Uterus (tissue), 4 donors: ENCODE data around the gene MCU. TPM values are rescaled to one million over a fixed set of nuclear protein-coding genes. Genes with fewer than 3 reads are reported as not detected.

ENCODE experiments used
- DNase-seq, 2 donors: peaks; one replicate each; pipeline ENCODE4 v3.0.0-alpha.2; 2019 to 2020
- H3K27ac ChIP-seq, 2 donors: fragments of 200-600 bp; sonication (generic); 1 replicate in 1 of 2; 2 replicates in 1 of 2; pipeline ENCODE4 v1.5.1; 2016 to 2018
- H3K27me3 ChIP-seq, 2 donors: fragments of 200-600 bp; sonication (generic); one replicate each; pipeline ENCODE4 v1.5.1; 2018 to 2019; ENCODE audit warnings: control low read depth in 1 of 2
- H3K36me3 ChIP-seq, 2 donors: fragments of 200-600 bp; sonication (generic); one replicate each; pipeline ENCODE4 v1.5.1; 2019; ENCODE audit warnings: control low read depth in 1 of 2
- H3K4me1 ChIP-seq, 2 donors: fragments of 200-600 bp; sonication (generic); one replicate each; pipeline ENCODE4 v1.5.1; 2018 to 2019; ENCODE audit warnings: control low read depth in 1 of 2
- H3K4me3 ChIP-seq, 2 donors: fragments of 200-600 bp; sonication (generic); 1 replicate in 1 of 2; 2 replicates in 1 of 2; pipeline ENCODE4 v1.5.1; 2018 to 2019; ENCODE audit warnings: mild to moderate bottlenecking in 1 of 2
- H3K9me3 ChIP-seq, 2 donors: fragments of 200-600 bp; sonication (generic); one replicate each; pipeline ENCODE4 v1.5.1; 2019; ENCODE audit warnings: control low read depth in 1 of 2
- POLR2A ChIP-seq, 2 donors: fragments of 450-650 bp; IDR thresholded peaks; one replicate each; pipeline ENCODE4 v1.6.1; 2016; ENCODE audit warnings: antibody characterized with exemption in 2 of 2, mild to moderate bottlenecking in 1 of 2, moderate library complexity in 1 of 2
- intact Hi-C: fragments of 100-400 bp; cut with DNase I; formaldehyde crosslinking; loops from one replicate; pipeline ENCODE4 v1.15.1; 2023; ENCODE audit warnings: low total_unique reads
- total RNA-seq, 4 donors: library from RNA; depleted of rRNA in 3 of 4; stranded (reverse); fragments of >200 nt in 3 of 4; gene quantifications; one replicate each; pipeline versions ENCODE4 v1.1.0 to v1.2.4, GENCODE V29; 2014 to 2023
- TF ChIP-seq, protein P1 (sequence below), 4 experiments: fragments of 200-600 bp in 2 of 4; fragments of 450-650 bp in 2 of 4; sonication (generic) in 2 of 4; IDR thresholded peaks; one replicate each; pipeline ENCODE4 v1.5.1; 2016 to 2019; ENCODE audit warnings: antibody characterized with exemption in 4 of 4, mild to moderate bottlenecking in 2 of 4, moderate library complexity in 1 of 4
- donor health status: DM: yes; HTN: yes; CAD: no.

MCU gene
- total RNA-seq, 4 donors from 2014 or later, result 13.2 to 35.8 (median 24.6) TPM

DNA sequence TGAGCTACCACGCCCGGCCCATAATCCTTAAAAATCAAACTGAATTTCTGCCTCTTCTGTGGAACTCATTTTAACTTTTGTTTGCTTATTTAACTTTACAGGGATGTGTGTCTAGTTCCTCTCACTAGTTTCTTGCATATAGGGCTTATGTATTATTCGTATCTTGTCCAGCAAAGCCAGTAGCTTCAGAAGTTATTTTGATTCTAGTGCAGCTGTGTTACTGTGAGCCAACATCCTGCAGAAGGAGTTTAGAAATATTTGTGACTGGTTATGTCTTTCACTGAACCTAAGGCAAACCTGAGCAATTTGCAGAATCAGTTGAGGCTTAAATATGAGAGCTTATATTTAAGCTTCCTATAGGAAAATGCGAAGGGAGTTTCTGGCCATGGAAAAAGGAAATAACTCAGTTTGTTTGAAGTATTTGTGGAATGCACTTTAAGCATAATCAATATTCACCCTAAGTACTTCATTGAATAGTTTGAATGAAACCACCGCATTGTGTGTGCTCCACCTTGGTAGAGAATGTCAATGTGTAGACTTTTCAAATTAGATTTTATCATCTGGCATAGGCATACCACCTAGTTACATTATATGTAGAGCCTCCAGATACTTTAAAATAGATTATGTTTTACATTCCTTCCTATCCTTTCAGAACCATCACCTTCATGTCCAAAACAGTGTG is 90.8 kb downstream of the MCU start:
- DNase-seq, result no peak
- H3K36me3 ChIP-seq, result no peaks in the 10 kb centered on the region
- TF ChIP-seq, protein P1, sequence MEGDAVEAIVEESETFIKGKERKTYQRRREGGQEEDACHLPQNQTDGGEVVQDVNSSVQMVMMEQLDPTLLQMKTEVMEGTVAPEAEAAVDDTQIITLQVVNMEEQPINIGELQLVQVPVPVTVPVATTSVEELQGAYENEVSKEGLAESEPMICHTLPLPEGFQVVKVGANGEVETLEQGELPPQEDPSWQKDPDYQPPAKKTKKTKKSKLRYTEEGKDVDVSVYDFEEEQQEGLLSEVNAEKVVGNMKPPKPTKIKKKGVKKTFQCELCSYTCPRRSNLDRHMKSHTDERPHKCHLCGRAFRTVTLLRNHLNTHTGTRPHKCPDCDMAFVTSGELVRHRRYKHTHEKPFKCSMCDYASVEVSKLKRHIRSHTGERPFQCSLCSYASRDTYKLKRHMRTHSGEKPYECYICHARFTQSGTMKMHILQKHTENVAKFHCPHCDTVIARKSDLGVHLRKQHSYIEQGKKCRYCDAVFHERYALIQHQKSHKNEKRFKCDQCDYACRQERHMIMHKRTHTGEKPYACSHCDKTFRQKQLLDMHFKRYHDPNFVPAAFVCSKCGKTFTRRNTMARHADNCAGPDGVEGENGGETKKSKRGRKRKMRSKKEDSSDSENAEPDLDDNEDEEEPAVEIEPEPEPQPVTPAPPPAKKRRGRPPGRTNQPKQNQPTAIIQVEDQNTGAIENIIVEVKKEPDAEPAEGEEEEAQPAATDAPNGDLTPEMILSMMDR (IDR thresholded peaks at IDR 0.05), result no peak
- TF ChIP-seq POLR2A (IDR thresholded peaks at IDR 0.05), result no peak
- no peaks in the 10 kb centered on the region for H3K9me3 ChIP-seq
- H3K27ac ChIP-seq, result no peak overlapping the region
- intact Hi-C loops, result no loop called here
- H3K4me1 ChIP-seq, result no peaks in the 10 kb centered on the region
- H3K27me3 ChIP-seq, result no peaks in the 10 kb centered on the region
- no peak overlapping the region for H3K4me3 ChIP-seq

- intact Hi-C loops, result no loop called here
- TF ChIP-seq POLR2A (IDR thresholded peaks at IDR 0.05), result no peak
- no peaks in the 10 kb centered on the region for H3K27me3 ChIP-seq
These were observed 91.5 kb downstream of the MCU start for GRCh38 chr10:72783410-72783833.

GRCh38 chr10:72784551-72785351 is 92.8 kb downstream of the MCU start:
- Histone ChIP-seq H3K27me3 (no peaks in the 10 kb centered on the region), H3K4me3 (no peak overlapping the region), H3K9me3 (no peaks in the 10 kb centered on the region), H3K4me1 (no peaks in the 10 kb centered on the region), H3K36me3 (no peaks in the 10 kb centered on the region), H3K27ac (peak overlapping the region in 1 of 2 donors; percentile 48)
- DNase-seq, result peak; percentile 69 to 77
- intact Hi-C loops, result no loop called here
- TF ChIP-seq, protein P1 (IDR thresholded peaks at IDR 0.05), result no peak
- no peak for TF ChIP-seq POLR2A (IDR thresholded peaks at IDR 0.05)

More at GRCh38 chr10:72783410-72783833, 91.5 kb downstream of the MCU start:
- H3K4me3 ChIP-seq, result no peak overlapping the region
- DNase-seq, result no peak
- H3K36me3 ChIP-seq, result no peaks in the 10 kb centered on the region
- no peaks in the 10 kb centered on the region for H3K4me1 ChIP-seq
- H3K27ac ChIP-seq, result peak overlapping the region in 1 of 2 donors; percentile 48
- H3K9me3 ChIP-seq, result no peaks in the 10 kb centered on the region

GRCh38 chr10:72785409-72785808 is 93.5 kb downstream of the MCU start:
- no peaks in the 10 kb centered on the region for H3K4me1 ChIP-seq
- no peaks in the 10 kb centered on the region for H3K9me3 ChIP-seq
- H3K4me3 ChIP-seq, result no peak overlapping the region
- H3K36me3 ChIP-seq, result no peaks in the 10 kb centered on the region
- TF ChIP-seq POLR2A (IDR thresholded peaks at IDR 0.05), result no peak
- TF ChIP-seq, protein P1 (IDR thresholded peaks at IDR 0.05), result no peak
- DNase-seq, result no peak
- no peaks in the 10 kb centered on the region for H3K27me3 ChIP-seq
- H3K27ac ChIP-seq, result peak overlapping the region in 1 of 2 donors; percentile 48
- intact Hi-C loops, result no loop called here

DNA sequence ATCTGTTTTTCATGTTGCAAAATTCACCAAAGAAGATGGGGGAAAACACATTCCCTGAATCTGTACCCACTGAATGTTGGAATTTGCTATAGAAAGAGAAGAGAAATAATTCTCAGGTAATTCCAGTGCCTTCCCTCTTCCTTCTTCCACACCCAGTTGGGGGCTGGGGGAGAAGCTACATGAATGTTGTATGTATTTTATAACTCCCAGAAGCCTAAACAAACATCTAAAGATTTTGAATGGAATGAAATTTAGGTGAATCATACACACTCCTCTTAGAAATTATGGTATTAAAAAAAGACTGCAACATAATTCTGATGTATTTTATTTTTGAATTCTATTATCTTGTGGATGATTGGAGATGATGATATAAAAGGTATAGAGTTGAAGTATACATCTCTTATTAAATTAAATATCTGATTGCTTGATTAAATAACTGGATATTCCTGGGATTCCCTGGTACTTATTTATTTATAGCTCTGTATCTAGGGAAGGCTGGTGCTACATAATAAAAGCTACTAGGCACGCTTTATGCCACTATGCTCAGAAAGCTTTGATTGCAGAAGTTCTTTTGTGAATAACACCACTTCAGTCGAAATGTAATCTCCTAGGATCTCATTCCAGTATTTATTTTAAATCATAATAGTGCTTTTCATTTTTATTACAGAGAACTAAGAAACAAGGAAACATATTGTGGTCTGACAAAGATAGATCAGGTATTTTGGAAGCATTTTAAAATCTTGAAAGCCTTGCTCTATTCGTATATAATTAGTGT is 98.5 kb downstream of the MCU start:
- Histone ChIP-seq H3K36me3 (no peaks in the 10 kb centered on the region), H3K4me3 (no peak overlapping the region), H3K4me1 (no peaks in the 10 kb centered on the region), H3K27ac (peak overlapping the region in 1 of 2 donors; percentile 25), H3K9me3 (no peaks in the 10 kb centered on the region), H3K27me3 (no peaks in the 10 kb centered on the region)
- TF ChIP-seq, protein P1 (IDR thresholded peaks at IDR 0.05), result no peak
- no peak for TF ChIP-seq POLR2A (IDR thresholded peaks at IDR 0.05)
- no peak for DNase-seq
- intact Hi-C loops, result no loop called here
